ENCODE measurements around the gene MRPL20. TPM values are rescaled to one million over a fixed set of nuclear protein-coding genes. Genes with fewer than 3 reads are reported as not detected.

MRPL20 gene
- total and polyA plus RNA-seq, 9 of the 15 experiments (the other 6 are each of a cell fraction or from before 2014, with no cell fraction given) = 180 to 671 (median 229) TPM

GRCh38 chr1:1367315-1367714, 39.8 kb downstream of the MRPL20 start:
- no peak overlapping the region for H3K9ac ChIP-seq (ENCODE audit: insufficient read depth in 1 of 2, low read depth in 2 of 2, low read length in 2 of 2)
- H3K9me3 ChIP-seq (replicated peaks; ENCODE audit: control insufficient read depth, insufficient read depth, low read depth, low read length) = peaks cover 10% of the 10 kb centered on the region
- POLR2A ChIA-PET = no interaction called here
- peaks cover 10 to 19% of the 10 kb centered on the region in 2 experiments for H3K4me1 ChIP-seq (replicated peaks in 1 of 2; ENCODE audit: control insufficient read depth in 2 of 2, insufficient read depth in 2 of 2, low read length in 2 of 2)
- no peak overlapping the region for H3K27ac ChIP-seq (ENCODE audit: extremely low read depth, low read depth, low read length)
- no TSS peak for BruUV-seq (replicated peaks)
- 70% methylated on average over 5 of the region's 5 CpGs for WGBS (ENCODE audit: insufficient coverage, low coverage, missing lambda C conversion rate)
- H4K20me1 ChIP-seq (replicated peaks; ENCODE audit: control insufficient read depth, insufficient read depth, low read length) = peaks cover 7% of the 10 kb centered on the region; the same call in 1 of the 2 replicates
- peaks cover 5% of the 10 kb centered on the region; the same call in 1 of the 3 replicates for H3K79me2 ChIP-seq (ENCODE audit: control insufficient read depth, insufficient read depth, low read length)
- in situ Hi-C loops (cut with MboI) = loop anchor here (10.0 kb wide), 1 partner anchor 547 kb away; the partner anchor contains the start of genes CALML6 and TMEM52
- no peak overlapping the region for H2AFZ ChIP-seq (ENCODE audit: low read depth, low read length)
- no peak for FAIRE-seq
- CTCF ChIA-PET (ENCODE audit: low intra/inter-chr PET ratio) = no interaction called here
- H3K36me3 ChIP-seq (ENCODE audit: control insufficient read depth, insufficient read depth, low read length) = peaks cover 10% of the 10 kb centered on the region
- peaks cover 6% of the 10 kb centered on the region for H3K9me1 ChIP-seq (ENCODE audit: control insufficient read depth, insufficient read depth, low read length)
- intact Hi-C loops (cut with micrococcal nuclease) = no loop called here
- no peak overlapping the region for H3K4me3 ChIP-seq
- no peak for ATAC-seq
- no peak overlapping the region for H3K4me2 ChIP-seq (ENCODE audit: insufficient read depth, low read length)
- no peak for DNase-seq (ENCODE audit: extremely low read depth in 1 of 4, low spot score in 3 of 4)
- no peaks in the 10 kb centered on the region for H3K27me3 ChIP-seq (ENCODE audit: control insufficient read depth in 2 of 2, insufficient read depth in 2 of 2, low read length in 2 of 2)
- TF ChIP-seq ZNF146 (CRISPR knock-in tag; IDR thresholded peaks at IDR 0.05; ENCODE audit: unreplicated experiment) (no peak), THAP7 (CRISPR knock-in tag; IDR thresholded peaks at IDR 0.05) (no peak), RCOR1 (IDR thresholded peaks at IDR 0.05; ENCODE audit: borderline replicate concordance in 1 of 2, low read depth in 2 of 2, low read length in 2 of 2) (no peak), MCM7 (IDR thresholded peaks at IDR 0.05) (peak; percentile 39 to 49; a peak in 1 of 4 replicates), THAP12 (CRISPR knock-in tag; IDR thresholded peaks at IDR 0.05) (no peak), SRSF7 (optimal IDR thresholded peaks at IDR 0.05; ENCODE audit: low read depth, low read length) (no peak), SRSF3 (IDR thresholded peaks at IDR 0.05; ENCODE audit: insufficient read depth, low read length) (no peak), ZBTB43 (CRISPR knock-in tag; IDR thresholded peaks at IDR 0.05) (peak; percentile 99), BCLAF1 (IDR thresholded peaks at IDR 0.05; ENCODE audit: borderline replicate concordance in 1 of 2, control insufficient read depth in 1 of 2, low read depth in 2 of 2, low read length in 1 of 2) (no peak), SAP30 (IDR thresholded peaks at IDR 0.05; ENCODE audit: borderline replicate concordance, insufficient read depth, low read depth, low read length, poor library complexity, severe bottlenecking) (no peak), ARID3B (CRISPR knock-in tag; IDR thresholded peaks at IDR 0.05; ENCODE audit: borderline replicate concordance) (no peak)
